ENCODE measurements around the gene CLK2.

DNA sequence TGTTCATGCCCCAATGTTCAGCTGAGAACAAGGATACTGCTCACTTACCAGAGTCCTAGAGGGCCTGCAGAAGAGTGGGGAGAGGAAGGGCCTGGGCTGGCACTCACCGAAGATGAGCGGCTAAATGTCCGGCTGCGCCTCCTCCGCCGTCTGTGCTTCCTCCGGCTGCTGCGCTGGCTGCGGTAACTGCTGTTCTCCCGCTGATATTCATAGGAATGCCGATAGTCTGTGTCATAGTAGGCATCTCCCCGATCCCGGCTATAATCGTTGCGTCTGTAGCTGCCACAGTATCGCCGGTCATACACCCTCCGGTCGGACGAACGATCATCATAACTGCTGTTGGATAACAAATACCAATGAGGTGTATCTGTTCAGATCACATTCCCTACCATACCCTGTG lies 3.9 kb downstream of the CLK2 start:
- no peak for TF ChIP-seq SPI1 (IDR thresholded peaks at IDR 0.05; ENCODE audit: borderline replicate concordance, low read depth)
- TF ChIP-seq, protein P1, sequence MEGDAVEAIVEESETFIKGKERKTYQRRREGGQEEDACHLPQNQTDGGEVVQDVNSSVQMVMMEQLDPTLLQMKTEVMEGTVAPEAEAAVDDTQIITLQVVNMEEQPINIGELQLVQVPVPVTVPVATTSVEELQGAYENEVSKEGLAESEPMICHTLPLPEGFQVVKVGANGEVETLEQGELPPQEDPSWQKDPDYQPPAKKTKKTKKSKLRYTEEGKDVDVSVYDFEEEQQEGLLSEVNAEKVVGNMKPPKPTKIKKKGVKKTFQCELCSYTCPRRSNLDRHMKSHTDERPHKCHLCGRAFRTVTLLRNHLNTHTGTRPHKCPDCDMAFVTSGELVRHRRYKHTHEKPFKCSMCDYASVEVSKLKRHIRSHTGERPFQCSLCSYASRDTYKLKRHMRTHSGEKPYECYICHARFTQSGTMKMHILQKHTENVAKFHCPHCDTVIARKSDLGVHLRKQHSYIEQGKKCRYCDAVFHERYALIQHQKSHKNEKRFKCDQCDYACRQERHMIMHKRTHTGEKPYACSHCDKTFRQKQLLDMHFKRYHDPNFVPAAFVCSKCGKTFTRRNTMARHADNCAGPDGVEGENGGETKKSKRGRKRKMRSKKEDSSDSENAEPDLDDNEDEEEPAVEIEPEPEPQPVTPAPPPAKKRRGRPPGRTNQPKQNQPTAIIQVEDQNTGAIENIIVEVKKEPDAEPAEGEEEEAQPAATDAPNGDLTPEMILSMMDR (IDR thresholded peaks at IDR 0.05; ENCODE audit: insufficient read depth, low read length) = no peak
- no peak for TF ChIP-seq POLR2AphosphoS5 (IDR thresholded peaks at IDR 0.05; ENCODE audit: low read depth)

All from HL-60 (cell line).